GM12891 (cell line): ENCODE data around the gene LRRC8A.

ENCODE experiments used
- POLR2A ChIP-seq: IDR thresholded peaks from 2 replicates; pipeline ENCODE4 v1.6.1; 2011; ENCODE audit warnings: low read depth, low read length, control low read depth
- POLR2AphosphoS5 ChIP-seq: IDR thresholded peaks from 2 replicates; pipeline ENCODE4 v1.6.1; 2011; ENCODE audit warnings: low read depth, low read length, control low read depth
- POU2F2 ChIP-seq: IDR thresholded peaks from 2 replicates; pipeline ENCODE4 v1.6.1; 2011; ENCODE audit warnings: low read depth, mild to moderate bottlenecking, control low read depth, low read length, moderate library complexity
- SPI1 ChIP-seq: IDR thresholded peaks from 2 replicates; pipeline ENCODE4 v1.6.1; 2011; ENCODE audit warnings: low read depth, low read length, control low read depth
- TAF1 ChIP-seq: IDR thresholded peaks from 2 replicates; pipeline ENCODE4 v1.6.1; 2011; ENCODE audit warnings: low read depth, low read length, control low read depth

DNA sequence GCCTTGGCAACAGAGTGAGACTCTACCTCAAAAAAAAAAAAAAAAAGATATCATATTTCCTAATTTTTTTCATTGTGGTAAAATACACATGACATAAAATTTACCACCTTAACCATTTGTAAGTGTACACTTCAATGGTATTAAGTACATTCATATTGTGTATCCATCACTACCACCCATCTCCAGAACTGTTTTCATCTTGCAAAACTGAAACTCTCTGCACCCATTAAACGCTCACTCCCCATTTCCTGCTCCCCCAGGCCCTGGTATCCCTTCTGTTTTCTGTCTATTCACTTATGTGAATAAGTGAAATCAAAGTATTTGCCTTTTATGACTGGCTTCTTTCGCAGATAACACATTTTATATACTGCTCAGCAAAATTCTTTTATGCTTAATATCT lies 12.8 kb downstream of the LRRC8A start:
- TF ChIP-seq POLR2AphosphoS5: no peak
- no peak for TF ChIP-seq POLR2A
- no peak for TF ChIP-seq TAF1
- TF ChIP-seq SPI1: no peak
- TF ChIP-seq POU2F2: no peak
